BLaER1 treated with 17β-estradiol and CSF1 and Interleukin-3, amounts not matched to agents 10 nM and 100 nM (cell line): ENCODE results near the gene DLG2.

Experiments
- H3K27ac ChIP-seq, 11 experiments: shearing (Covaris generic); formaldehyde crosslinking; 2 replicates each; pipeline ENCODE4 v1.8.1; 2022
- H3K27me3 ChIP-seq, 11 experiments: shearing (Covaris generic); formaldehyde crosslinking; 2 replicates each; pipeline ENCODE4 v1.8.1; 2022
- H3K36me3 ChIP-seq, 11 experiments: shearing (Covaris generic); formaldehyde crosslinking; 2 replicates each; pipeline ENCODE4 v1.8.1; 2022
- H3K4me1 ChIP-seq, 10 experiments: shearing (Covaris generic); formaldehyde crosslinking; 2 replicates each; pipeline ENCODE4 v1.8.1; 2022
- H3K4me2 ChIP-seq, 11 experiments: shearing (Covaris generic); formaldehyde crosslinking; 2 replicates each; pipeline ENCODE4 v1.8.1; 2022
- H3K4me3 ChIP-seq, 10 experiments: shearing (Covaris generic); formaldehyde crosslinking; 2 replicates each; pipeline ENCODE4 v1.8.1; 2022
- H3K9ac ChIP-seq, 11 experiments: shearing (Covaris generic); formaldehyde crosslinking; 2 replicates each; pipeline ENCODE4 v1.8.1; 2022
- H3K9me3 ChIP-seq, 11 experiments: shearing (Covaris generic); formaldehyde crosslinking; replicated peaks in 1 of 11; 2 replicates each; pipeline ENCODE4 v1.8.1; 2022
- H4K20me1 ChIP-seq, 11 experiments: shearing (Covaris generic); formaldehyde crosslinking; 2 replicates each; pipeline ENCODE4 v1.8.1; 2022
- Cebpa-rat ChIP-seq, 11 experiments: shearing (Covaris generic); IDR thresholded peaks; 2 replicates each; pipeline ENCODE4 v1.8.1; 2022

Gene DLG2

DNA sequence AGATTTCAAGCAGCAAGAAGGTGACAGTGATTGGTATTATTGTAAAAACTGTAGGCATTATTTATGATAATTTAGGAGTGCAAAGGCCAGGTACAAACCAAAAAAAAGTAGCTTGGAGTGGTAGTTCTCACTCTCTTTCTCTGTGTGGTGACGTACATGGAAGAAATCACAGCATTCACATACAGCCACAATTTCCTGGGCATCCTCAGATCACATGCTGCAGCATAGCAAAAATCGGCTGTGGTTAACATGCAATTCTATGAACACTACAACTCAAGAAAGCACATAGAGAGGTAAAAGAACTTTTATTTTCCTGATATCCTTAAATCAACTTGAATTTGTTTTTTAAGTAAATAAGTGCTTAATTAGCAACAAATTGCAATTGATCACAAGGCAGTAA lies 875.8 kb downstream of the DLG2 start:
- Histone ChIP-seq H3K4me2 (no peak overlapping the region), H3K9me3 (no peaks in the 10 kb centered on the region), H3K27me3 (no peaks in the 10 kb centered on the region), H3K9ac (no peak overlapping the region), H3K4me3 (no peak overlapping the region), H3K36me3 (no peaks in the 10 kb centered on the region), H4K20me1 (no peaks in the 10 kb centered on the region), H3K27ac (no peak overlapping the region), H3K4me1 (peaks cover 0 to 20% (median 11%) of the 10 kb centered on the region in 10 experiments; a peak in 13 of 20 replicates)
- TF ChIP-seq Cebpa-rat (IDR thresholded peaks at IDR 0.05): no peak

DNA sequence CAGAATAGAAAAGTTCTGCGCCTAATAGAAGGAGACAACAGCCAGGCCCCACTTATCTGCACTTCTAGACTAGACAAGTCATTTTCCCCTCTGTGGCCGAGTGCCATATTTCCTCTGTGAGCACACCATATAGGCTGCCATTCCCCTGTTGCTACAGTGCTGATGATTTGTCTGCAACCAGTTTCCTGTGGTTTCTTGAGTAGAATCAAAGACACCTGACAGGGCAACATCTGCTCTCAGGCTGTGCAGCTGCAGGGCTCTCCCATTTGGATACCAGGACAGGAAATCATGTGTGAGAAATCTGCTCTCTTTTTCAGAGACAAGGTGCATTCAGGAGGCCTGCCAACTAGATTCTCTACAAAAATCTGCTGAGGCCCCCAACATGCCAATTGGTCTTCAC lies 879.3 kb downstream of the DLG2 start:
- Histone ChIP-seq H3K27me3 (no peaks in the 10 kb centered on the region), H4K20me1 (no peaks in the 10 kb centered on the region), H3K9me3 (no peaks in the 10 kb centered on the region), H3K4me2 (peak overlapping the region in 8 of 11 experiments; percentile 7 to 60 (median 39); a peak in 15 of 22 replicates), H3K4me3 (no peak overlapping the region), H3K27ac (peak overlapping the region in 4 of 11 experiments; percentile 16 to 74 (median 54); a peak in 6 of 22 replicates), H3K36me3 (no peaks in the 10 kb centered on the region), H3K9ac (peak overlapping the region in 1 of 11 experiments; percentile 9; a peak in 1 of 22 replicates), H3K4me1 (peaks cover 0 to 20% (median 11%) of the 10 kb centered on the region in 10 experiments; a peak in 13 of 20 replicates)
- peak in 4 of 11 experiments; percentile 44 to 79 (median 58); a peak in 6 of 22 replicates for TF ChIP-seq Cebpa-rat (IDR thresholded peaks at IDR 0.05)

DNA sequence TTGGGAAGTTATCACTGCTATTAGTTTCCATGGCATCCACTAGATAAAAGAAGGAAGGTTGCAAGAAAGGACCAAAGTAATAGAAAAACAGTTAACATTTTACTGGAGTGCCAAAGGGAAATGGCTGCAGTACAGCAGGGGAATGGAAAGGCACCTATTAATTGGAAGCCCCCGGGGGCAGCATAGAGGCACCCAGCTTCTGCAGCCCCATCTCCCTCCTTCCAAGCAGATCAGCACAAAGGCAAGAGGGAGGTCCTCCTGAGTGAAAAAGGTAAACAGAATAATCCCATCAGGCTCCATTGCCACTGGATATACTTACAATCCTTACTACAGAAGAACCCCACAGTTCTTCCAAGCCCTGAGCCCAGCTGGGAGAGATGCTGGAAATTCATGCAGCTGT lies 887.1 kb downstream of the DLG2 start:
- Histone ChIP-seq H3K27ac (no peak overlapping the region), H3K27me3 (no peaks in the 10 kb centered on the region), H4K20me1 (no peaks in the 10 kb centered on the region), H3K9me3 (0 out of 22 replicates have a peak, but pooled peaks cover 0 to 5% (median 0%) of the 10 kb centered on the region in 11 experiments), H3K4me3 (no peak overlapping the region), H3K4me2 (no peak overlapping the region), H3K36me3 (no peaks in the 10 kb centered on the region), H3K9ac (no peak overlapping the region), H3K4me1 (no peaks in the 10 kb centered on the region)
- TF ChIP-seq Cebpa-rat (IDR thresholded peaks at IDR 0.05): no peak

DNA sequence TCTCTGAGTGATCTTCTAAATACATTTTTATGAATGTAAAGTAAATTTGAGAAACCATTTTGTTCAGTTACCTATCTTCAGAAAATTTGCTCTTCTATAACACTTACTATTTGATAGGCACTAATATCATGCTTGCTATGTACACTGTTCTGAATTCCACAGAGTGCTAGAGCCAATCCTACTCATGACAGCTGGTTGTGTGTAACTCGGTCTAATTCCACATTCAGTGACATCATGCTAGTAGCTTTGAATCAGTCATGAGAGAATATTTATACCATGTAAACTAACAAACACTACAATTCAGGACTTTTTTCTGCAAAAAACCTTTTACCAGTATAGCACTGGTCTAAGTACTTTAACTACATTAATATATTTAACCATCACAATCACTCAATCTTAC lies 902.9 kb downstream of the DLG2 start:
- Histone ChIP-seq H3K4me2 (no peak overlapping the region), H3K27ac (no peak overlapping the region), H3K4me1 (peaks cover 0 to 12% (median 0%) of the 10 kb centered on the region in 10 experiments; a peak in 4 of 20 replicates), H3K9me3 (no peaks in the 10 kb centered on the region), H3K4me3 (no peak overlapping the region), H4K20me1 (no peaks in the 10 kb centered on the region), H3K9ac (no peak overlapping the region), H3K36me3 (no peaks in the 10 kb centered on the region), H3K27me3 (no peaks in the 10 kb centered on the region)
- no peak for TF ChIP-seq Cebpa-rat (IDR thresholded peaks at IDR 0.05)

DNA sequence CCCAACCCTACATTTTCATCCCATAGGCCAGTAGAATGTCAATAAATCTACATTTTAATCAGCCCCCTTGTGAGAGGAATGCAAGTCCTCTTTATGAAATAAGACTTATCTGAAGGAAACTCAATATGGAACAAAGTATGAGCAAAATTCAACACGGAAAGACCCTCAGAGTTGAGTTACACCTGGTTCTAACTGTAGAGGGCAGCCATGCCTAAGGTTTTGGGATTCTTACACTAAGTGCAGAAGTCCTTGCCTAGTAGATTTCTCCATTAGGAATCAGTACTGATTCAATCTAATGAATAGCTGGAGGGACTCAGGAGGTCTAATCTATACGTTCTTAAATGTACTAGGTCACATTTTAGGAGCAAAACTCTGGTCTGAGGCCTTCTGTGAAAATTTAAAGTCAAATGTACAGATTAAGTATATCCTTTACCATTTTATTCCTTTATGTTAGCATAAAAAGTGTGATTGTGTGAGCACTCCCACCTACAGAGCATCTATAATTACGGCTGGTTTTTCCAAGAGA lies 904.5 kb downstream of the DLG2 start:
- no peak overlapping the region for H3K4me3 ChIP-seq

DNA sequence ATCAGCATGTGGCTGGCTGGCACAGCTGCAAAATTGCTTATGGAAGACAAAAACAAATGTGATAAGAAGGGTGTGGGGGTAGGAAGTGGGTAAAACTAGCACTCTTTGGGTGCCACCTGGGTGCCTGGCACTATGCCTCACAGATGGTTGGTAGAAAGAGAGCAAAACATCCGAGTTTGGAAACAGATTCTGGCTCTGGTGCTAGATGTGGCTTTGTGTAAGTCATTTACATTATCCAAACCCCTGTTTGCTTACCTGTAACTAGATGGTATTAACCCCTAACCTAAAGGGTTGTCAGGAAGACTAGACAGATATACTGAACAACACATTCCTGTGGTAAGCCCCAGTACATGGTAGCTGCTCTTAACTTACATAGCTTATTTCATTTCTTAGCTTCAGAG lies 905.6 kb downstream of the DLG2 start:
- H3K4me3 ChIP-seq: no peak overlapping the region
- H3K9me3 ChIP-seq: no peaks in the 10 kb centered on the region
- H3K27ac ChIP-seq: no peak overlapping the region; a peak in 1 of 22 replicates
- no peak overlapping the region for H3K9ac ChIP-seq
- peaks cover 0 to 12% (median 0%) of the 10 kb centered on the region in 10 experiments; a peak in 4 of 20 replicates for H3K4me1 ChIP-seq
- no peaks in the 10 kb centered on the region for H4K20me1 ChIP-seq
- H3K27me3 ChIP-seq: no peaks in the 10 kb centered on the region
- H3K36me3 ChIP-seq: no peaks in the 10 kb centered on the region
- TF ChIP-seq Cebpa-rat (IDR thresholded peaks at IDR 0.05): no peak
- H3K4me2 ChIP-seq: peak overlapping the region in 4 of 11 experiments; percentile 1 to 30 (median 12); a peak in 6 of 22 replicates

More for the DNA sequence above, 904.5 kb downstream of the DLG2 start:
- Histone ChIP-seq H3K4me1 (peaks cover 0 to 12% (median 0%) of the 10 kb centered on the region in 10 experiments; a peak in 4 of 20 replicates), H4K20me1 (no peaks in the 10 kb centered on the region), H3K9me3 (no peaks in the 10 kb centered on the region), H3K27ac (no peak overlapping the region), H3K27me3 (no peaks in the 10 kb centered on the region), H3K36me3 (no peaks in the 10 kb centered on the region), H3K4me2 (no peak overlapping the region), H3K9ac (no peak overlapping the region)
- no peak for TF ChIP-seq Cebpa-rat (IDR thresholded peaks at IDR 0.05)

DNA sequence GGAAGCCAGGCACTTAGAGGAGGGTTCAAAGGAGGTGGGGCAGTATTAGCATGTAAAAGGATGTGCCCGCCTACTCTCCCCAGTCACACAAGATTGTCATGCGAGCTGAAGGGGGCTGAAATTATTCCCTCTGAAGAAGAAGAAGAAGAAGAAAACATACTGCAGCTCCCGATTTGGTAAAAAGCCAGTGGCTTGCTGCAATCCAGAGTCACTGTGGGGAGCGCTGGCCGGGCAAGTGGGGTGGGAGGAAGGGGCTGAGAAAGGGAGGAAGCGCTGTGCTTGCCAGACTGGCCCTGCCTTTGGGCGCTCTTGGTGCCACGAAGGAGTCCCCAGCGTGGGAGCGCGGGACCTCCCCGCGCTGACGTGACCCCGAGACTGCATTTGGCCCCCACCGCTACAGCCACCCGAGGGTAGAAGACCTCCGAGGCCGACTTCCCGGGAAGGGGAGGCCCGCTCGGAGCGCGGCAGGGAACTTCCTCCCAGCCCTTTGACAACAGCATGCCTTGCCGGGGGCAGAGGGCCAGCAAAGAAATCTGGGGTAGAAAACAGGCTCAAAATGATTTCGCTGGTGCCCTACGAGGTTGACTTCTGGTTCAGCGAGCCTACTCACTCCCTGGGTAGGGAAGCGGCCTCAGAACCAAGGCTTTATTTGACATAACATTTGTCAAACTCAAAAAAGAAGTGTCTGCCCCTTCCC lies 906.3 kb downstream of the DLG2 start:
- no peaks in the 10 kb centered on the region for H4K20me1 ChIP-seq
- peak overlapping the region in 1 of 11 experiments; percentile 11; a peak in 3 of 22 replicates for H3K27ac ChIP-seq
- H3K4me2 ChIP-seq: peak overlapping the region in 4 of 11 experiments; percentile 1 to 30 (median 12); a peak in 4 of 22 replicates
- TF ChIP-seq Cebpa-rat (IDR thresholded peaks at IDR 0.05): no peak
- H3K36me3 ChIP-seq: no peaks in the 10 kb centered on the region
- H3K4me1 ChIP-seq: peaks cover 0 to 12% (median 0%) of the 10 kb centered on the region in 10 experiments; a peak in 4 of 20 replicates
- no peaks in the 10 kb centered on the region for H3K9me3 ChIP-seq
- H3K27me3 ChIP-seq: no peaks in the 10 kb centered on the region
- H3K4me3 ChIP-seq: no peak overlapping the region
- no peak overlapping the region for H3K9ac ChIP-seq

DNA sequence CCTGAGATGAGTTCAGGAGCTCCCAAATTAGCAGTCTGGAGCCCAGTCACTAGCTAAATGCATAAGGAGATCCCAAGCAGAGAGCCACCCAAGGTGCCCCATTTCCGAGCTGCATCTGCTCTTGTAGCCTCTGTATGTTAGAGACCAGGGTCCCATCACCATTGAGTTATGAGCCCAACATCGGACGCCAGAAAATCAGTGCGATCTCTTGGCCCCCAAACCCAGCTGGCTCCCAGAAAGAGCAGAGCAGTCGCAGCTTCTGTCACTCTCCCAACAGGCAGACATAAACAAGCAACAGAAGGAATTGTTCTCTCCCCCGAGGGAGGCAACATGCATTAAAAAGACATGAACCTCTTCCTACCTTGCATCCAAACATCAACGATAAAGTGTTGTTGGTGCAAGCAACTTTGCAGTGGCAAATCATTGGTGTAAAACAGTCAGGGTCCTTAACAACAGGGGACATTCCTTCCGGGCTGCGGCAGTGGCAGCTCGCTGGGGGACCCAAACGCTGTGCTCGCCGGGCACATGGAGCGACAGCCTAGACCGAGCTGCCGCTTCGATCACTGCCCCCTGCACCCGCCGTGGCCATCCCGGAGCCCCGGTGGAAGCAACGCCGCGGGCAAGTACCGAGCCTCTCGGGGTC lies 907.1 kb downstream of the DLG2 start:
- Histone ChIP-seq H4K20me1 (no peaks in the 10 kb centered on the region), H3K9ac (no peak overlapping the region), H3K4me2 (peak overlapping the region in 1 of 11 experiments; percentile 10; a peak in 2 of 22 replicates), H3K4me1 (peaks cover 0 to 12% (median 0%) of the 10 kb centered on the region in 10 experiments; a peak in 4 of 20 replicates), H3K36me3 (no peaks in the 10 kb centered on the region), H3K27me3 (no peaks in the 10 kb centered on the region), H3K4me3 (no peak overlapping the region), H3K27ac (no peak overlapping the region), H3K9me3 (no peaks in the 10 kb centered on the region)
- no peak for TF ChIP-seq Cebpa-rat (IDR thresholded peaks at IDR 0.05)

DNA sequence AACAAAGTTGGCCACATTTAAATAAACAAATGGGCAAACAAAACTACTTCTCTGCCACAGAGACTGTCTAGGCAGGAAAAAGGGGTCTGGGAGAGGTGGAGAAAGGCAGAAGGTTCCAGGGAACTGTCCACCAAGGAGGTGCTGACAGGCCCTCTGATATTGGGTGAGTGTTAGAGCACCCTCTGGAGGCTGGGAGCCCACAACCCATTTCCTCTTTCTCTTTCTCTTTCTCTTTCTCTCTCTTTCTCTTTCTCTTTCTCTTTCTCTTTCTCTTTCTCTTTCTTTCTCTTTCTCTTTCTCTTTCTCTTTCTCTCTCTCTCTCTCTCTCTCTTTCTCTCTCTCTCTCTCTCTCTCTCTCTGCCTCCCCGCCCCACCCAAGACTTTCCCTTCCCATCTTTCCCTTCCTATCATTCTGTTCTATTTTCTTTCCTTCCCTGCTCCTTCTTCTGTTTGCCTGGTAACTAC lies 912.8 kb downstream of the DLG2 start:
- no peaks in the 10 kb centered on the region for H3K9me3 ChIP-seq
- H3K9ac ChIP-seq: no peak overlapping the region
- H3K36me3 ChIP-seq: no peaks in the 10 kb centered on the region
- no peak overlapping the region for H3K4me2 ChIP-seq
- no peaks in the 10 kb centered on the region for H3K27me3 ChIP-seq
- no peak overlapping the region for H3K4me3 ChIP-seq
- H3K27ac ChIP-seq: no peak overlapping the region
- H4K20me1 ChIP-seq: no peaks in the 10 kb centered on the region
- TF ChIP-seq Cebpa-rat (IDR thresholded peaks at IDR 0.05): no peak
- no peaks in the 10 kb centered on the region for H3K4me1 ChIP-seq
